ENCODE data around the gene DDB1. TPM values are rescaled to one million over a fixed set of nuclear protein-coding genes. Genes with fewer than 3 reads are reported as not detected.

The DDB1 gene
- total and polyA plus RNA-seq, 2 of the 13 experiments (the other 11 are each of a cell fraction or from before 2014, with no cell fraction given): 217 to 266 TPM

DNA sequence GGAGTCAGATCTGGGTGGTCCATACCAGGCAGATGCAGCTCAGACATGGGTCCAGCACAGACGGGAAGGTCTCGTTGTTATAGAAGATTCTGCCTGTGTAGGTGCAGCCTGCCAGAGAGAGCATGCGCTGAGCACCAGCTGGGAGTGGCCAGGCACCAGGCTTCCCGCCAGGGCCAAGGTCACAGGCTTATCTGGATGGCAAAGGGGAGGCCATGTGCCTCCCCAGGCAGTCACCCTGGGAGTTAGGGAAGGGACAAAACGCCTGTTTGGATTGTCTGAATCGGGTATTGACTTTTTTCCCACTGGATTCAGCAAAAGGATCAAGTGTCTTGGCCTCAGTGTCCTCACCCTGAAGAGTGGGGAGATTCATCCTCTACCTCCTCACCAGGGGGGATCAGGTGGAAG lies 65.5 kb downstream of the DDB1 start (continued):
- TF ChIP-seq, protein P1, sequence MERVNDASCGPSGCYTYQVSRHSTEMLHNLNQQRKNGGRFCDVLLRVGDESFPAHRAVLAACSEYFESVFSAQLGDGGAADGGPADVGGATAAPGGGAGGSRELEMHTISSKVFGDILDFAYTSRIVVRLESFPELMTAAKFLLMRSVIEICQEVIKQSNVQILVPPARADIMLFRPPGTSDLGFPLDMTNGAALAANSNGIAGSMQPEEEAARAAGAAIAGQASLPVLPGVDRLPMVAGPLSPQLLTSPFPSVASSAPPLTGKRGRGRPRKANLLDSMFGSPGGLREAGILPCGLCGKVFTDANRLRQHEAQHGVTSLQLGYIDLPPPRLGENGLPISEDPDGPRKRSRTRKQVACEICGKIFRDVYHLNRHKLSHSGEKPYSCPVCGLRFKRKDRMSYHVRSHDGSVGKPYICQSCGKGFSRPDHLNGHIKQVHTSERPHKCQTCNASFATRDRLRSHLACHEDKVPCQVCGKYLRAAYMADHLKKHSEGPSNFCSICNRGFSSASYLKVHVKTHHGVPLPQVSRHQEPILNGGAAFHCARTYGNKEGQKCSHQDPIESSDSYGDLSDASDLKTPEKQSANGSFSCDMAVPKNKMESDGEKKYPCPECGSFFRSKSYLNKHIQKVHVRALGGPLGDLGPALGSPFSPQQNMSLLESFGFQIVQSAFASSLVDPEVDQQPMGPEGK (CRISPR knock-in tag; IDR thresholded peaks at IDR 0.05): peak; percentile 92
- TF ChIP-seq ZNF20 (CRISPR knock-in tag; IDR thresholded peaks at IDR 0.05) (no peak), TMF1 (CRISPR knock-in tag; IDR thresholded peaks at IDR 0.05; ENCODE audit: low read depth) (no peak), FOXK1 (CRISPR knock-in tag; IDR thresholded peaks at IDR 0.05; ENCODE audit: borderline replicate concordance, low read depth) (0 out of 2 replicates have a peak, but pooled peaks have one; percentile 20), HOXD1 (CRISPR knock-in tag; IDR thresholded peaks at IDR 0.05) (0 out of 2 replicates have a peak, but pooled peaks have one; percentile 31), HDAC2 (CRISPR knock-in tag; IDR thresholded peaks at IDR 0.05) (no peak), TARDBP (CRISPR knock-in tag; IDR thresholded peaks at IDR 0.05) (no peak), ZNF296 (CRISPR knock-in tag; conservative IDR thresholded peaks at IDR 0.05) (no peak), NFKB2 (CRISPR knock-in tag; IDR thresholded peaks at IDR 0.05; ENCODE audit: borderline replicate concordance) (peak; percentile 84; the same call in 1 of the 2 replicates), ZZZ3 (CRISPR knock-in tag; IDR thresholded peaks at IDR 0.05; ENCODE audit: borderline replicate concordance) (no peak), RARA (CRISPR knock-in tag; IDR thresholded peaks at IDR 0.05) (peak; percentile 64), ZFY (CRISPR knock-in tag; IDR thresholded peaks at IDR 0.05) (peak; percentile 54; the same call in 1 of the 2 replicates), ZNF761 (CRISPR knock-in tag; conservative IDR thresholded peaks at IDR 0.05) (no peak), ZNF713 (CRISPR knock-in tag; IDR thresholded peaks at IDR 0.05) (no peak), KAT8 (CRISPR knock-in tag; IDR thresholded peaks at IDR 0.05) (0 out of 2 replicates have a peak, but pooled peaks have one; percentile 23), CBX2 (IDR thresholded peaks at IDR 0.05; ENCODE audit: low read depth, low read length) (no peak), CBX2 (CRISPR knock-in tag; IDR thresholded peaks at IDR 0.05; ENCODE audit: low read depth) (no peak), PPARG (CRISPR knock-in tag; conservative IDR thresholded peaks at IDR 0.05) (peak; percentile 40; the same call in 1 of the 2 replicates), KLF6 (CRISPR knock-in tag; IDR thresholded peaks at IDR 0.05) (no peak), ONECUT2 (CRISPR knock-in tag; IDR thresholded peaks at IDR 0.05) (0 out of 2 replicates have a peak, but pooled peaks have one; percentile 33)
- TF ChIP-seq, protein P2, sequence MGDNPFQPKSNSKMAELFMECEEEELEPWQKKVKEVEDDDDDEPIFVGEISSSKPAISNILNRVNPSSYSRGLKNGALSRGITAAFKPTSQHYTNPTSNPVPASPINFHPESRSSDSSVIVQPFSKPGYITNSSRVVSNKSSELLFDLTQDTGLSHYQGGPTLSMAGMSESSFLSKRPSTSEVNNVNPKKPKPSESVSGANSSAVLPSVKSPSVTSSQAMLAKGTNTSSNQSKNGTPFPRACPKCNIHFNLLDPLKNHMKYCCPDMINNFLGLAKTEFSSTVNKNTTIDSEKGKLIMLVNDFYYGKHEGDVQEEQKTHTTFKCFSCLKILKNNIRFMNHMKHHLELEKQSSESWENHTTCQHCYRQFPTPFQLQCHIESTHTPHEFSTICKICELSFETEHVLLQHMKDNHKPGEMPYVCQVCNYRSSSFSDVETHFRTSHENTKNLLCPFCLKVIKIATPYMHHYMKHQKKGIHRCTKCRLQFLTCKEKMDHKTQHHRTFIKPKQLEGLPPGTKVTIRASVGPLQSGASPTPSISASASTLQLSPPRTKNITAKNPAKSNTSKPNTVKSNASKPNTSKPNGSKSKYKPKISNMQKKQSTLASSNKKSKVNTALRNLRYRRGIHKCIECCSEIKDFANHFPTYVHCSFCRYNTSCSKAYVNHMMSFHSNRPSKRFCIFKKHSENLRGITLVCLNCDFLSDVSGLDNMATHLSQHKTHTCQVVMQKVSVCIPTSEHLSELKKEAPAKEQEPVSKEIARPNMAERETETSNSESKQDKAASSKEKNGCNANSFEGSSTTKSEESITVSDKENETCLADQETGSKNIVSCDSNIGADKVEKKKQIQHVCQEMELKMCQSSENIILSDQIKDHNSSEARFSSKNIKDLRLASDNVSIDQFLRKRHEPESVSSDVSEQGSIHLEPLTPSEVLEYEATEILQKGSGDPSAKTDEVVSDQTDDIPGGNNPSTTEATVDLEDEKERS (CRISPR knock-in tag; IDR thresholded peaks at IDR 0.05): peak; percentile 89; the same call in 1 of the 2 replicates
- TF ChIP-seq, protein P3, sequence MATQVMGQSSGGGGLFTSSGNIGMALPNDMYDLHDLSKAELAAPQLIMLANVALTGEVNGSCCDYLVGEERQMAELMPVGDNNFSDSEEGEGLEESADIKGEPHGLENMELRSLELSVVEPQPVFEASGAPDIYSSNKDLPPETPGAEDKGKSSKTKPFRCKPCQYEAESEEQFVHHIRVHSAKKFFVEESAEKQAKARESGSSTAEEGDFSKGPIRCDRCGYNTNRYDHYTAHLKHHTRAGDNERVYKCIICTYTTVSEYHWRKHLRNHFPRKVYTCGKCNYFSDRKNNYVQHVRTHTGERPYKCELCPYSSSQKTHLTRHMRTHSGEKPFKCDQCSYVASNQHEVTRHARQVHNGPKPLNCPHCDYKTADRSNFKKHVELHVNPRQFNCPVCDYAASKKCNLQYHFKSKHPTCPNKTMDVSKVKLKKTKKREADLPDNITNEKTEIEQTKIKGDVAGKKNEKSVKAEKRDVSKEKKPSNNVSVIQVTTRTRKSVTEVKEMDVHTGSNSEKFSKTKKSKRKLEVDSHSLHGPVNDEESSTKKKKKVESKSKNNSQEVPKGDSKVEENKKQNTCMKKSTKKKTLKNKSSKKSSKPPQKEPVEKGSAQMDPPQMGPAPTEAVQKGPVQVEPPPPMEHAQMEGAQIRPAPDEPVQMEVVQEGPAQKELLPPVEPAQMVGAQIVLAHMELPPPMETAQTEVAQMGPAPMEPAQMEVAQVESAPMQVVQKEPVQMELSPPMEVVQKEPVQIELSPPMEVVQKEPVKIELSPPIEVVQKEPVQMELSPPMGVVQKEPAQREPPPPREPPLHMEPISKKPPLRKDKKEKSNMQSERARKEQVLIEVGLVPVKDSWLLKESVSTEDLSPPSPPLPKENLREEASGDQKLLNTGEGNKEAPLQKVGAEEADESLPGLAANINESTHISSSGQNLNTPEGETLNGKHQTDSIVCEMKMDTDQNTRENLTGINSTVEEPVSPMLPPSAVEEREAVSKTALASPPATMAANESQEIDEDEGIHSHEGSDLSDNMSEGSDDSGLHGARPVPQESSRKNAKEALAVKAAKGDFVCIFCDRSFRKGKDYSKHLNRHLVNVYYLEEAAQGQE (IDR thresholded peaks at IDR 0.05; ENCODE audit: borderline replicate concordance in 1 of 2, low read depth in 1 of 2, low read length in 2 of 2): peak in 1 of 2 experiments; percentile 61; a peak in 1 of 4 replicates
- TF ChIP-seq, protein P4, sequence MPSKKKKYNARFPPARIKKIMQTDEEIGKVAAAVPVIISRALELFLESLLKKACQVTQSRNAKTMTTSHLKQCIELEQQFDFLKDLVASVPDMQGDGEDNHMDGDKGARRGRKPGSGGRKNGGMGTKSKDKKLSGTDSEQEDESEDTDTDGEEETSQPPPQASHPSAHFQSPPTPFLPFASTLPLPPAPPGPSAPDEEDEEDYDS (CRISPR knock-in tag; IDR thresholded peaks at IDR 0.05): no peak
